GM21723 (cell line): Measurements from ENCODE around the gene DCTN5.
"Not testable (repeated sequence)": the region's sequence is repeated elsewhere in the genome, so short reads cannot be mapped to it uniquely, and the experiment has no call there.

ENCODE experiments used
- ATAC-seq: cut with Tn5 transposase; IDR thresholded peaks from one replicate; pipeline ENCODE4 v1.9.1; 2021; ENCODE audit warnings: mild to moderate bottlenecking, moderate library complexity; ENCODE audit not compliant: unreplicated experiment

The DCTN5 gene

GRCh38 chr16:23691483-23692189 is 50.4 kb downstream of the DCTN5 start:
- no peak for ATAC-seq

GRCh38 chr16:23692190-23692837 is 51.0 kb downstream of the DCTN5 start:
- no peak for ATAC-seq

GRCh38 chr16:23694265-23694643 is 53.0 kb downstream of the DCTN5 start:
- no peak for ATAC-seq

GRCh38 chr16:23694644-23695373 is 53.5 kb downstream of the DCTN5 start:
- ATAC-seq = no peak

GRCh38 chr16:23695756-23696155 is 54.5 kb downstream of the DCTN5 start:
- ATAC-seq = no peak

GRCh38 chr16:23699100-23699499 is 57.8 kb downstream of the DCTN5 start:
- ATAC-seq = no peak

- ATAC-seq = no peak
Observed at GRCh38 chr16:23700093-23700492, 58.8 kb downstream of the DCTN5 start.

- no peak for ATAC-seq
Observed at GRCh38 chr16:23700509-23700908, 59.2 kb downstream of the DCTN5 start.

GRCh38 chr16:23701045-23701444 is 59.8 kb downstream of the DCTN5 start:
- ATAC-seq = no peak

- ATAC-seq = no peak
Observed at GRCh38 chr16:23702951-23703350, 61.7 kb downstream of the DCTN5 start.

GRCh38 chr16:23704772-23705516 is 63.7 kb downstream of the DCTN5 start:
- no peak for ATAC-seq

- ATAC-seq = no peak
Observed at GRCh38 chr16:23705517-23705902, 64.2 kb downstream of the DCTN5 start.

- no peak for ATAC-seq
Observed at GRCh38 chr16:23706439-23706838, 65.2 kb downstream of the DCTN5 start.

GRCh38 chr16:23709536-23709935 is 68.3 kb downstream of the DCTN5 start:
- no peak for ATAC-seq

- ATAC-seq = no peak
Observed at GRCh38 chr16:23710008-23710407, 68.7 kb downstream of the DCTN5 start.

- no peak for ATAC-seq
Observed at GRCh38 chr16:23710504-23710903, 69.2 kb downstream of the DCTN5 start.

- no peak for ATAC-seq
Observed at GRCh38 chr16:23711785-23712184, 70.5 kb downstream of the DCTN5 start.

- ATAC-seq = no peak
Observed at GRCh38 chr16:23712976-23713375, 71.7 kb downstream of the DCTN5 start, which contains the start of gene ERN2. Gene ERN2, minus strand, starts transcription at chr16:23713222. Its CDS starts 35 bp downstream, at chr16:23713187.

GRCh38 chr16:23716484-23716883 is 75.2 kb downstream of the DCTN5 start:
- no peak for ATAC-seq

- not testable (repeated sequence) for ATAC-seq
Observed at GRCh38 chr16:23722613-23723240, 81.5 kb downstream of the DCTN5 start.
